A673 (cell line): ENCODE data around the gene GRIK4. TPM values are rescaled to one million over a fixed set of nuclear protein-coding genes. Genes with fewer than 3 reads are reported as not detected.

Source experiments
- BruUV-seq: library from RNA; stranded (reverse); fragments of 400-500 nt; replicated peaks from 2 replicates; lab custom pipeline; 2021; lab: Mats Ljungman, UMichigan
- CTCF ChIA-PET: fragments of 300-600 bp; sonication (Branson Sonifier 250); formaldehyde crosslinking; loops from one replicate; lab custom pipeline; 2022; ENCODE audit warnings: antibody characterized with exemption; lab: Charles Lee
- POLR2A ChIA-PET: fragments of 300-600 bp; sonication (Branson Sonifier 250); formaldehyde crosslinking; loops from one replicate; lab custom pipeline; 2022; ENCODE audit warnings: antibody characterized with exemption; ENCODE audit not compliant: low non-redundant PET; lab: Charles Lee
- DNase-seq: peaks from one replicate; pipeline ENCODE4 v3.0.0-alpha.2; 2015; ENCODE audit warnings: low spot score
- H3K27ac ChIP-seq: fragments of 200-600 bp; sonication (generic); 2 replicates; pipeline ENCODE4 v1.5.1; 2016; ENCODE audit warnings: mixed run types, low read depth, mild to moderate bottlenecking, mixed read lengths, antibody characterized with exemption, low read length; ENCODE audit not compliant: poor library complexity, severe bottlenecking
- H3K27me3 ChIP-seq: fragments of 200-600 bp; sonication (generic); replicated peaks from 2 replicates; pipeline ENCODE4 v1.6.1; 2017; ENCODE audit warnings: mixed run types, low read depth, mild to moderate bottlenecking, mixed read lengths, antibody characterized with exemption, low read length; ENCODE audit not compliant: insufficient read depth, poor library complexity
- H3K36me3 ChIP-seq: fragments of 200-600 bp; sonication (generic); 2 replicates; pipeline ENCODE4 v1.6.1; 2016; ENCODE audit warnings: mixed run types, mild to moderate bottlenecking, mixed read lengths, antibody characterized with exemption, low read length; ENCODE audit not compliant: insufficient read depth, poor library complexity, severe bottlenecking
- H3K4me1 ChIP-seq: fragments of 200-600 bp; sonication (generic); 2 replicates; pipeline ENCODE4 v1.6.1; 2017; ENCODE audit warnings: mixed run types, mild to moderate bottlenecking, mixed read lengths, antibody characterized with exemption, low read length; ENCODE audit not compliant: insufficient read depth, poor library complexity, severe bottlenecking
- H3K4me3 ChIP-seq: fragments of 200-600 bp; sonication (generic); 2 replicates; pipeline ENCODE4 v1.5.1; 2016; ENCODE audit warnings: low read depth, mixed run types, mild to moderate bottlenecking, mixed read lengths, low read length; ENCODE audit not compliant: poor library complexity, severe bottlenecking
- H3K9me3 ChIP-seq: fragments of 200-600 bp; sonication (generic); 2 replicates; pipeline ENCODE4 v1.6.1; 2016; ENCODE audit warnings: mixed run types, low read depth, mild to moderate bottlenecking, mixed read lengths, antibody characterized with exemption, low read length; ENCODE audit not compliant: poor library complexity, severe bottlenecking
- EZH2 ChIP-seq: fragments of 200-600 bp; sonication (generic); IDR thresholded peaks from 2 replicates; pipeline ENCODE4 v1.6.1; 2017; ENCODE audit warnings: borderline replicate concordance, low read depth, mild to moderate bottlenecking, mixed read lengths, antibody characterized with exemption, low read length; ENCODE audit not compliant: poor library complexity, severe bottlenecking
- intact Hi-C: fragments of 100-400 bp; cut with micrococcal nuclease; formaldehyde crosslinking; loops from one replicate; pipeline ENCODE4 v1.10.0; 2022; ENCODE audit not compliant: unreplicated experiment
- total RNA-seq: library from RNA; stranded (reverse); gene quantifications from 2 replicates; pipeline ENCODE4 v1.2.3, GENCODE V29; 2021
- TF ChIP-seq, protein P1 (sequence below): fragments of 300-800, 200-600 bp; sonication (generic); conservative IDR thresholded peaks from 2 replicates; pipeline ENCODE4 v1.5.1; 2017; ENCODE audit warnings: low read depth, mild to moderate bottlenecking, antibody characterized with exemption, low read length, moderate library complexity, mixed read lengths

GRIK4 gene
- total RNA-seq, 1 experiment from 2014 or later, result not detected

DNA sequence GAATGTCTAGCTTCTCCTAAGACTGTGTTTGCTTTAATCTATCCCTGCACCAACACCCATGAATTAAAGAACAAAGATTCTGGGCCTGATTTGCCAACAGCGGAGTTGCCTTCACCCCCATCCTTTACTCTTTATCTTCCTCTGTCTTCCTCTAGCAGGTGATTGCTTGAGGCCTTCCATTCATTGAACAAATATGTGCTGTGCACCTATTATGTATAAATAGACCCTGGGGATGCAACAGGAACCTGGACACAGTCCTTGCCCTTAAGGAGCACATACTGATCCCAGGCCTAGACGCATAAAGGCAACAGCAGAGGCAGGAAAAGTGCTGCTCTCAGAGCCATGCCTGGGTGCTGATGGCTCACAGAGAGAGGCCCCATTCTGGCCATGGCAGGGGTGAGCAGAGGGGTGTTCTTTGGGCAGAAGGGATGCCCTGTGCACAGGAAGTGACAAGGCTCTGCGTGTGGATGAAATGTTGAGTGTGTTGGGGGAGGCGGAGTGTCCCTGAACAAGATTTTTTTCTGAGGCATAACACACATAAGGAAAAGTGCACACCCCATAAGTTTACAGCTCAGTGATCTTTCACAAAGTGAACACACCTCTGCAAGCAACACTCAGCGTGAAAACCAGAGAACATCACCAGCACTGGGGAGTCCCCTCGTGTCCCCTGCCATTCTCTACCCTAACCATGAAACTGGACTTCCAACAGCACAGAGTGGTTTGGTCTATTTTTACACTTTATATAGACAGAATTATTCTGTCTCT, 145.9 kb downstream of the GRIK4 start:
- H3K27ac ChIP-seq, result no peak overlapping the region
- H3K4me3 ChIP-seq, result no peak overlapping the region
- no peaks in the 10 kb centered on the region for H3K9me3 ChIP-seq
- H3K4me1 ChIP-seq, result no peaks in the 10 kb centered on the region
- no peak for DNase-seq
- ChIA-PET CTCF (no interaction called here), POLR2A (no interaction called here)
- no TSS peak for BruUV-seq
- H3K36me3 ChIP-seq, result no peaks in the 10 kb centered on the region
- TF ChIP-seq, protein P1, sequence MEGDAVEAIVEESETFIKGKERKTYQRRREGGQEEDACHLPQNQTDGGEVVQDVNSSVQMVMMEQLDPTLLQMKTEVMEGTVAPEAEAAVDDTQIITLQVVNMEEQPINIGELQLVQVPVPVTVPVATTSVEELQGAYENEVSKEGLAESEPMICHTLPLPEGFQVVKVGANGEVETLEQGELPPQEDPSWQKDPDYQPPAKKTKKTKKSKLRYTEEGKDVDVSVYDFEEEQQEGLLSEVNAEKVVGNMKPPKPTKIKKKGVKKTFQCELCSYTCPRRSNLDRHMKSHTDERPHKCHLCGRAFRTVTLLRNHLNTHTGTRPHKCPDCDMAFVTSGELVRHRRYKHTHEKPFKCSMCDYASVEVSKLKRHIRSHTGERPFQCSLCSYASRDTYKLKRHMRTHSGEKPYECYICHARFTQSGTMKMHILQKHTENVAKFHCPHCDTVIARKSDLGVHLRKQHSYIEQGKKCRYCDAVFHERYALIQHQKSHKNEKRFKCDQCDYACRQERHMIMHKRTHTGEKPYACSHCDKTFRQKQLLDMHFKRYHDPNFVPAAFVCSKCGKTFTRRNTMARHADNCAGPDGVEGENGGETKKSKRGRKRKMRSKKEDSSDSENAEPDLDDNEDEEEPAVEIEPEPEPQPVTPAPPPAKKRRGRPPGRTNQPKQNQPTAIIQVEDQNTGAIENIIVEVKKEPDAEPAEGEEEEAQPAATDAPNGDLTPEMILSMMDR, result no peak
- TF ChIP-seq EZH2, result no peak
- peaks cover 12% of the 10 kb centered on the region for H3K27me3 ChIP-seq
- intact Hi-C loops, result no loop called here

DNA sequence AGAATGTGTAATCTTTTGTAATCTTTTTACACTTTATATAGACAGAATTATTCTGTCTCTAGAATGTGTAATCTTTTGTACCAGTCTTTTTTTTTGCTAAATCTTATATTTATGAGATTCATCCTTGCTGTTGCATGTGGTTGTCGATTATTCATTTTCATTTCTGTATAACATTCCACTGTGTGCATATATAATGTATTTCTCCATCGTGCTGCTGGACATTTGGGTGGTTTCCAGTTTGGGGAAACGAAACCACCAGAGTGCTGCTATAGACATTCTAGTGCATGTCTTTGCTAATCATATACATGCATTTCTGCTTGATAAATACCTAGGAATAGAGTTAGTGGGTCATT, 146.5 kb downstream of the GRIK4 start:
- H3K36me3 ChIP-seq, result no peaks in the 10 kb centered on the region
- H3K4me1 ChIP-seq, result no peaks in the 10 kb centered on the region
- ChIA-PET CTCF (no interaction called here), POLR2A (no interaction called here)
- no peaks in the 10 kb centered on the region for H3K9me3 ChIP-seq
- no peak overlapping the region for H3K27ac ChIP-seq
- BruUV-seq, result no TSS peak
- H3K27me3 ChIP-seq, result peaks cover 17% of the 10 kb centered on the region
- H3K4me3 ChIP-seq, result no peak overlapping the region
- no peak for DNase-seq
- TF ChIP-seq, protein P1, result no peak
- no peak for TF ChIP-seq EZH2
- intact Hi-C loops, result no loop called here

DNA sequence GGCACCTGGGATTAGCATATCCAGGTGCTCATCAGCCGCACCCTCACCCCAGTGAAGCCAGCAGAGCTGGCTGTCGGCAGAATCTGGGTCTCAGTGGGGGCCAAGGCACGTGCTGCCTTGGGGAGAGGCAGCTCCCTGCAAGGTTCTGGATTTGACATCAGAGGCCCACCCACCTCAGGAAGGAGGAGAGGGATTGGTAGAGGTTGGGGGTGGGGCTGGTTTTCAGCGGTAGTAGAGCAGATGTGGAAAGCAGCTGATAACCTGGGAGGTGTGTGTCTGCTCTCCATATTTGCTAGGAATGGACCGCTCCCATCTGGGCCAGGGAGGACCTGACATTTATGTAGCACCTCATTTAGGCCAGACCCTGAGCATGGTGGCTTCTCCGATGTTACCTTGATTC, 147.5 kb downstream of the GRIK4 start:
- no TSS peak for BruUV-seq
- Histone ChIP-seq H3K27ac (no peak overlapping the region), H3K36me3 (no peaks in the 10 kb centered on the region), H3K4me3 (no peak overlapping the region), H3K9me3 (no peaks in the 10 kb centered on the region), H3K27me3 (peaks cover 28% of the 10 kb centered on the region), H3K4me1 (no peaks in the 10 kb centered on the region)
- TF ChIP-seq, protein P1, result no peak
- no peak for TF ChIP-seq EZH2
- DNase-seq, result no peak
- intact Hi-C loops, result no loop called here
- POLR2A ChIA-PET, result no interaction called here
- CTCF ChIA-PET, result no interaction called here
